CD4-positive, alpha-beta T cell treated with Interleukin-10 for 1 hour (primary cell): ENCODE results near the gene PRDX2.

Experiments
- DNase-seq: peaks from one replicate; pipeline ENCODE4 v3.0.0-alpha.2; 2020

Gene PRDX2

DNA sequence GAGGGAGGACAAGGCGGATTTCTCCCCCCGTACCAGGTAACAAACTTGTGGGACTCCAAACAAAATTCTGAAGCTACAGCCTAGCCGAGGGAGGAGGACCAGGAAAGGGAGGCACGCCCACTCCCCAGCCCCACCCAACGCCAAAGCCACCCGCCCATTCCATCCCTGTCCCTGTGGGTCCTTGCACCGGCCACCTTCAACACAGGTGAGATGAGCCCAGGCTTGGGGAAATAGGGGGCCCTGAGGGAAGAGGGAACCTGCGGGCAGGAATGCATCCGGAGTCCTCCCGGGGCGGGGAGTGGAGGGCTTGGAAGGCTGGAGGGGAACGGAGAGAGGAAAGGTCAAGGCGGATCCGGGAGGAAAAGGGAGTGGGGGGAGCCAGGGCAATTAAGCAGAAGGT is 50.0 kb downstream of the PRDX2 start, which contains the start of gene BEST2:
Gene BEST2, plus strand, starts transcription at position 157 of the 400 bp plus-strand sequence. CDS start 802 bp downstream, outside the sequence.
- no peak for DNase-seq

DNA sequence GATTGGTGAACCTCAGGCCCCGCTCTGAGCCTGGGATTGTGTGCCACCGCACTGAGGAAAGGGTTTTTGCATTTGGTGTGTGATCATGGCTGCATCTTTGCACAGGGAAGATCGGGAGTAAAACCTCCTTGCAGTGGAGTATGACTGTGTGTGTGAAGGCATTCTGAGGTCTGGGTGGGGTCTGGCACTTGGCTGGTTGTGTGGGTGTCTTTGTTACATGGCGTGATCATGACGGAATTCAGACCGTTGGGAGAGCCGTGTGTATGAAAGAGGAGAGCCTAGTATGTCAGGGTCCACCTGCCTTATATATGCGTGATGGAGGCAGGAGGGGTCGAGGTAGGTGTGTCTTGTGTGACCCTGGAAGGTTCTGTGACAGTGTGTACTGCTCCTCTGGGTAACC is 50.7 kb downstream of the PRDX2 start:
- DNase-seq: no peak

DNA sequence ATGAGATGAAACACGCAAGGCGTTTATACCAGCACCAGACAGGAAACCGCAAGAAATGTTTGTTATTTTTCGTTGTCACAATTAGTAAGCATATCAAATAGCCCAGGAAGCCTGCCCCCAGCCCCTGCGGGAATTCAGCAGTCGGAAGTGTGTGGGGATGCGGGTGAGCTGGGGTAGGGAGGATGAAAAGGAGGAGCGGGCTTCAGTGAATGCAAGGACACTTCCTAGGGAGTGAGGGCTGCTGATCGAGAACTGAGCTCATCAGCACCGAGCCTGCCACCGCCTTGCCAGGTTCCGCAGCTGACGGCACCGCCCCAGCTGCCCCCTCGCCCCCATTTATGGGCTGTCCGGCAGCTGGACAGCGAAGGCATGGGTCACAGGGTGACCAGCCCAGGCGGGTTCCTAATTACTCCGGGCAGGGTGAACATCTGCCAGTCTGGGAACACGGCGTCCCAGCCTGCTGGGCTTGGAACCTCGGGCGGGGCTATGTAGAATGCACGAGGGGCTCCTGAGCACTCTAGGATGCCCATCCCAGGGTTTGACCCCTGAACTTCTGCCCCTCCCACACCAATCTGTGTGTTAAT is 51.6 kb downstream of the PRDX2 start:
- no peak for DNase-seq

DNA sequence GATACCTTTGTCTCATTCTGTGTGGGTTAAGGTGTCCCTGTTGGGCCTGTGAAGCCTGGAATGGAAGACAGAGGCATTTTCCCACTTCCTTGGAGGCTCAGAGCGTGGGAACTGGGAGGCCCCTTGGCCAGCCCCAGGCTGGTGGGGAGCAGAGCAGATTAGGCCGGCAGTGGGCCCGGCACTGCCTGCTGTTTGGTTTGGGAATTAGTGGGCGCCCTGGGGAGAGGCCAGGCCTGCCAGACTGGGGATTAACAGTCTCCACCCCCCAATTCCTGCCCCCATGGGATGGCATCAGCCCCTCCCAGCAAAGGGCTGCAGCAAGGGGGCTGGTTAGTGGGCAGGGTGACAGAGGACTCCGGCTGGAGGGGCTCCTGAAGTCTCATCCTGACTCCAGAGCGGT is 53.1 kb downstream of the PRDX2 start:
- DNase-seq: no peak
